A673 (cell line): ENCODE data around the gene MYLK.

ENCODE experiments used
- EZH2 ChIP-seq: fragments of 200-600 bp; sonication (generic); IDR thresholded peaks from 2 replicates; pipeline ENCODE4 v1.6.1; 2017; ENCODE audit warnings: borderline replicate concordance, low read depth, mild to moderate bottlenecking, mixed read lengths, antibody characterized with exemption, low read length; ENCODE audit not compliant: poor library complexity, severe bottlenecking
- TF ChIP-seq, protein P1 (sequence below): fragments of 300-800, 200-600 bp; sonication (generic); conservative IDR thresholded peaks from 2 replicates; pipeline ENCODE4 v1.5.1; 2017; ENCODE audit warnings: low read depth, mild to moderate bottlenecking, antibody characterized with exemption, low read length, moderate library complexity, mixed read lengths

DNA sequence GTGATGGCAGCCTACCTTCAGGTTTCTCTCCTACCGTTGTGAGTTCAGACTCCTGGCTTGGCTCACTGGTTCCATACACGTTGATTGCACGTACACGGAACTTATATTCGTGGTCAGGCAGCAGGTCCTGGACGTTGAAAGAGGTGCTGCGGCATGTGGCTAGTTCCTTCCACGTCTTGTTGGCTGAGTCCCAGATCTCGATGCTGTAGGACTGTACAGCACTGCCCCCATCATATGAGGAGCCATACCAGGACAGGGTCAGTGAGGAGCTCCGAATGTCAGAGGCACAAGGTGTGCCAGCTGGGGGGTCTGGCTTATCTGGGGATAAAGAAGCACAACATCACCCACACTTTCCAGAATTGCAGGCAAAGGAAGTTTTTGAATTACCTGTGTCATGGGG, 227.0 kb downstream of the MYLK start:
- TF ChIP-seq, protein P1, sequence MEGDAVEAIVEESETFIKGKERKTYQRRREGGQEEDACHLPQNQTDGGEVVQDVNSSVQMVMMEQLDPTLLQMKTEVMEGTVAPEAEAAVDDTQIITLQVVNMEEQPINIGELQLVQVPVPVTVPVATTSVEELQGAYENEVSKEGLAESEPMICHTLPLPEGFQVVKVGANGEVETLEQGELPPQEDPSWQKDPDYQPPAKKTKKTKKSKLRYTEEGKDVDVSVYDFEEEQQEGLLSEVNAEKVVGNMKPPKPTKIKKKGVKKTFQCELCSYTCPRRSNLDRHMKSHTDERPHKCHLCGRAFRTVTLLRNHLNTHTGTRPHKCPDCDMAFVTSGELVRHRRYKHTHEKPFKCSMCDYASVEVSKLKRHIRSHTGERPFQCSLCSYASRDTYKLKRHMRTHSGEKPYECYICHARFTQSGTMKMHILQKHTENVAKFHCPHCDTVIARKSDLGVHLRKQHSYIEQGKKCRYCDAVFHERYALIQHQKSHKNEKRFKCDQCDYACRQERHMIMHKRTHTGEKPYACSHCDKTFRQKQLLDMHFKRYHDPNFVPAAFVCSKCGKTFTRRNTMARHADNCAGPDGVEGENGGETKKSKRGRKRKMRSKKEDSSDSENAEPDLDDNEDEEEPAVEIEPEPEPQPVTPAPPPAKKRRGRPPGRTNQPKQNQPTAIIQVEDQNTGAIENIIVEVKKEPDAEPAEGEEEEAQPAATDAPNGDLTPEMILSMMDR: no peak; the same call in 1 of the 2 replicates
- no peak for TF ChIP-seq EZH2
